ENCODE data around the gene ROBO3. TPM values are rescaled to one million over a fixed set of nuclear protein-coding genes. Genes with fewer than 3 reads are reported as not detected.

The ROBO3 gene
- total RNA-seq, 4 donors from 2014 or later = 7.1 to 21.8 (median 11.1) TPM

DNA sequence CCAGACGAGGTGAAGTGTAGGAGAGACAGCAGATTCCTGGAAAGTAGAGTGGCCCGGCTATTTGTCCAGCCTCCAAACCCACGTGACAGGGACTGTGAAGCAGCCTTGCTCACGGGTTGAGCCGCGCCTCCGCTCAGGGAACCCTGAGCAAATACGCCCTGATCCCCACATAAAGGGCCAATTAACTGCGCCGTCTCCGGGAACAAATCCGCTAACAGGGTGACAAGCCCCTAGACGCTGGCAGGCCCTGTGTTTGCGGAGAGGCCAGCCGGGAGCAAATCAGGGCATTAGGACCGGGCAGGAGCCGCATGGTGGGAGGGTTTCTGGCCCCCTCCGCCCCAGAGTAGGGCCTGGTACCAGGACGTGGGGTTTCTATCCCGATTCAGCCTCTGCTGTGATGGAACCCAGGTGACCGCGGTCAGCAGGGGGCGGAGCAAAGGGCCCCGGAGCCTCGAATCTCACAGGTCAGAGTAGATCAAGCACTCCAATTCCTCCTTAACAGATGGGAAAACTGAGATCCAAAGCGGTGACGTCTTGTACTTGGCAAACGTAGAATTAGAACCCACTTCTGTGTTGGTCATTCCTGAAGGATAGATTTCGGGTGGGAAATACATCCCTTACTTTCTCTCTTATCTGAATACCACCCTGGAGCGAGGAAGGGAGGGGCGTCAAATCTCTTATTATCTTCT is 2.0 kb upstream of the ROBO3 start:
- Histone ChIP-seq H3K36me3 (no peaks in the 10 kb centered on the region), H3K9me3 (no peaks in the 10 kb centered on the region), H3K27ac (no peak overlapping the region), H3K4me1 (peaks cover 0 to 14% of the 10 kb centered on the region in 2 donors), H3K4me3 (no peak overlapping the region), H3K27me3 (peaks cover 33 to 51% of the 10 kb centered on the region in 2 donors)
- DNase-seq = no peak
- TF ChIP-seq, protein P1, sequence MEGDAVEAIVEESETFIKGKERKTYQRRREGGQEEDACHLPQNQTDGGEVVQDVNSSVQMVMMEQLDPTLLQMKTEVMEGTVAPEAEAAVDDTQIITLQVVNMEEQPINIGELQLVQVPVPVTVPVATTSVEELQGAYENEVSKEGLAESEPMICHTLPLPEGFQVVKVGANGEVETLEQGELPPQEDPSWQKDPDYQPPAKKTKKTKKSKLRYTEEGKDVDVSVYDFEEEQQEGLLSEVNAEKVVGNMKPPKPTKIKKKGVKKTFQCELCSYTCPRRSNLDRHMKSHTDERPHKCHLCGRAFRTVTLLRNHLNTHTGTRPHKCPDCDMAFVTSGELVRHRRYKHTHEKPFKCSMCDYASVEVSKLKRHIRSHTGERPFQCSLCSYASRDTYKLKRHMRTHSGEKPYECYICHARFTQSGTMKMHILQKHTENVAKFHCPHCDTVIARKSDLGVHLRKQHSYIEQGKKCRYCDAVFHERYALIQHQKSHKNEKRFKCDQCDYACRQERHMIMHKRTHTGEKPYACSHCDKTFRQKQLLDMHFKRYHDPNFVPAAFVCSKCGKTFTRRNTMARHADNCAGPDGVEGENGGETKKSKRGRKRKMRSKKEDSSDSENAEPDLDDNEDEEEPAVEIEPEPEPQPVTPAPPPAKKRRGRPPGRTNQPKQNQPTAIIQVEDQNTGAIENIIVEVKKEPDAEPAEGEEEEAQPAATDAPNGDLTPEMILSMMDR (IDR thresholded peaks at IDR 0.05) = no peak
- no peak for TF ChIP-seq POLR2A (IDR thresholded peaks at IDR 0.05)
- intact Hi-C loops (cut with DNase I; ENCODE audit: low total_unique reads) = no loop called here

DNA sequence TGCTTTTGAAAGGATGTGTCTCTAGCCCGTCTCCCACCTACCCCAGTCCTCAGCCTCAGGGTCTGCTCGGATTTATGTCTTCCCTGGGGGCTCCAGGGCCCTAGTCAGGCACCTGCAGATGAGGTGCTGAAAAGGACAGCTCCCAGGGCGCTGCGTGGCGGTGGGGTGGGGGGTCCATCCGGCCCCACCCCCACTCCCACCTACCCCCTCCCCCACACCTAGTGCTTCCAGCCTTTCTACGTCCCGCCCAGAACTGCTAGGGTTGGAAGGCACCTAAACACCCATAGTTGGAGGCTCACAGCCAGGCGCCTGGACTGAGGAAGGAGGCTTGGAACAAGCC is 1.4 kb upstream of the ROBO3 start:
- Histone ChIP-seq H3K27ac (no peak overlapping the region), H3K27me3 (peaks cover 38 to 56% of the 10 kb centered on the region in 2 donors), H3K4me3 (no peak overlapping the region), H3K36me3 (no peaks in the 10 kb centered on the region), H3K4me1 (peaks cover 0 to 14% of the 10 kb centered on the region in 2 donors), H3K9me3 (no peaks in the 10 kb centered on the region)
- intact Hi-C loops (cut with DNase I; ENCODE audit: low total_unique reads) = no loop called here
- no peak for DNase-seq
- TF ChIP-seq, protein P1 (IDR thresholded peaks at IDR 0.05) = no peak
- TF ChIP-seq POLR2A (IDR thresholded peaks at IDR 0.05) = no peak

DNA sequence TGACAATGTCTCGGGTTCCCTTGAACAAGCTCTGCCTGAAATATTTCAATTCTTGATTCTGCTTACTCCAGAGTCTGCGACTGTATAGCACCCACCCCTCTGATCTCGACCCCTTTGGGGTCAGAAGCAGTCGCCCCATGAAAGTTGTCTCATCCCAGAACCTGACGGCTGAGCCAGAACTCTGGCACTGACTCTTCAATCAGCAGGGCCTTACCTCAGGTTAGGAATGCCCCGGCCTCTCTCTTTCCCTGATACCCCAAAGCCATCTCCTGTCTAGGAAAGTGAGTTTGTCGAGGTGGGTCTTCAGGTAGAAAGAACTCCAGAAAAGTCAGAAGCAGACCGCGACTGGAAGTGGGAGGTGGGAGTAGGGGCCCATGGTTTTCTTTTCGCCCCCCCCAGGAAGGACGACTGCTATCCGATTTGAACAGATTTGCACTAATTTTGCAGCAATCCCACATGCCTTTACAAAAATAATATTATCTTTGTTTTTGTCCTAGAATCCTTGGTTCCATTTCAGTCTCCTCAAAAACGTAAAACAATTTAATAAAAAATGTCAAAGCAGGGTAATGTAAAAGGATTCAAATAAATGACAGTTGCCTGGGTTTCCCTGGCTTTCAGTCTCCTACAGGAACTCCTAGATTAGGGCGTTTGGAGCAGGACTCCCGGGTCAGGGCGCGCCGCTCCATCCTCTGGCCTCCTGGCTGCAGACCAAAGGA is 898 bp upstream of the ROBO3 start:
- DNase-seq = no peak
- Histone ChIP-seq H3K4me1 (peaks cover 0 to 14% of the 10 kb centered on the region in 2 donors), H3K9me3 (no peaks in the 10 kb centered on the region), H3K4me3 (no peak overlapping the region), H3K27me3 (peaks cover 40 to 61% of the 10 kb centered on the region in 2 donors), H3K27ac (no peak overlapping the region), H3K36me3 (no peaks in the 10 kb centered on the region)
- TF ChIP-seq, protein P1 (IDR thresholded peaks at IDR 0.05) = no peak
- no peak for TF ChIP-seq POLR2A (IDR thresholded peaks at IDR 0.05)
- intact Hi-C loops (cut with DNase I; ENCODE audit: low total_unique reads) = no loop called here

DNA sequence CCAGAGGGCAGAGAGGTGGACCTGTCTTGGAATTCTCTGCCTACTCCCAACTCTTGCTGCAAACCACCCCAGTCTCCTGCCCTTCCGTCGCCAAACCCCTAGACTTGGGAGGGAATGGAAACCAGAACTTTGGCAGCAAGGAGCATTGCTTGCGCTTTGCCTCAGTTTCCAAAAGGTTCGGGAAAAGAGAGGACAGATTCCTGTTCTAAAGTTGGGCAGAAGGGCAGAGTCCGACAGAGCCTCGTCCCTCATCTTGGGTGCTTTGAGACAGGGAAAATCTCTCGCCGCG is 396 bp upstream of the ROBO3 start:
- no peaks in the 10 kb centered on the region for H3K36me3 ChIP-seq
- no peak overlapping the region for H3K4me3 ChIP-seq
- no peak for DNase-seq
- intact Hi-C loops (cut with DNase I; ENCODE audit: low total_unique reads) = no loop called here
- no peaks in the 10 kb centered on the region for H3K9me3 ChIP-seq
- no peak overlapping the region for H3K27ac ChIP-seq
- H3K4me1 ChIP-seq = peaks cover 0 to 14% of the 10 kb centered on the region in 2 donors
- peaks cover 40 to 66% of the 10 kb centered on the region in 2 donors for H3K27me3 ChIP-seq
- no peak for TF ChIP-seq POLR2A (IDR thresholded peaks at IDR 0.05)
- TF ChIP-seq, protein P1 (IDR thresholded peaks at IDR 0.05) = no peak

Measured in uterus (tissue), 4 donors.